GF-D8 (cell line): ENCODE data around the gene UBE2O.

Source experiments
- DNase-seq: peaks from one replicate; lab custom pipeline; 2025; lab: John Stamatoyannopoulos, UW

UBE2O gene

GRCh38 chr17:76439314-76439928 is 13.5 kb downstream of the UBE2O start:
- no peak for DNase-seq

DNA sequence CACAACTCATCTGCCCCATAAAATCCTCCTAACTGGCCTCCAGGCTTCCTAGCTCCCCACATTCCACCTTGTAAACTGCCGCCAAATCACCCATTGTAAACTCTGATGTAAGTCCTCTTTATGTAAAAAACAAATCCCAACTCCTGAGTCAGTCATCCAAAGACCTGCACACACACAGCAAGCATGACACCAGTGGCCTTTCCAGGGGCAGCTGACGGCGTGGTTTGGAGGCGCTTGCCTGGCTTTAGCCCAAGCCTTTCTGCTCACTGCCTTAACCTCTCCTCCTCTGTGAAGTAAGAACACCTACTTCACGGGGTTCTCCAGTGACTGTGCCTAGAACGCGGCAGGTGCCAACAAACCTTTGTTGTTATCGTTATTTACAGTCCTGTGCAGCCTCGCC is 14.0 kb downstream of the UBE2O start:
- no peak for DNase-seq

DNA sequence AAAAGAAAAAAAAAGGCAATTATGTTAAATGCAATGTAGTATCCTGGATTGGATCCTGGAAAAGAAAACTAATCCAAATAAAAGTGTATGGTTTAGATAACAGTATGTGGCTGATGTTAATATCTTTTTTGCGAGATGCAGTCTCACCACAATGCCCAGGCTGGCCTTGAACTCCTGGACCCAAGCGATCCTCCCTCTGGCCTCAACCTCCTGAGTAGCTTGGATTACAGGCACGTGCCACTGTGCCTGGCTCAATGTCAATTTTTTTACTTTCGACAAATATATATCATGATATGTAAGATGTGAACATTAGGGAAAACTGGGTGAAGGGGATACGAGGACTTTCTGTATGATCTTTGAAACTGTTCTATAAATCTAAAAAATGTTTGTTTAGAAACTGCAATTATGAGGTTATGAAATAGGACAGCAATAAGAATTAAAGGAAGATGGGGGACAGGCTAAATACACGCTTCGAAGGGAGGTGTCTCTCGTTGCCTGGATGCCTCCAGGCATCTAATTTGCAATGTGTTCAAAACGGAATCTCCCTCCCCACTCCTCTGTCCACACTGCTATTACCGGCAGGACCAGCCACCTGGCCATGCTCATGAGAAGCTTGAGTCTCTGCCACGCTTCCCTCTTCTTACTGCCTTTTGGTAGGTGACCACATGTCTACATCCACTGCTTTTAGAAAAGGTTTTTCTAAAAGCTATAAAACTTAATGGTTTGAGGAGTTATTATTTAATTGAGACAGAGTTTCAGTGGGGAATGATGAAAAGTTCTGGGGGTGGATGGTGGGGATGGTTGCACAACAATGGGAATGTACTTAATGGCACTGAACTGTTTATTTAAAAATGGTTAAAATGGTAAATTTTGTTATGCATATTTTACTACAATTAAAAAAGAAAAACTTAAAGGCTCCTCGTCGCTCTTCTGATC is 15.2 kb downstream of the UBE2O start:
- no peak for DNase-seq

GRCh38 chr17:76435751-76436150 is 17.2 kb downstream of the UBE2O start:
- no peak for DNase-seq

DNA sequence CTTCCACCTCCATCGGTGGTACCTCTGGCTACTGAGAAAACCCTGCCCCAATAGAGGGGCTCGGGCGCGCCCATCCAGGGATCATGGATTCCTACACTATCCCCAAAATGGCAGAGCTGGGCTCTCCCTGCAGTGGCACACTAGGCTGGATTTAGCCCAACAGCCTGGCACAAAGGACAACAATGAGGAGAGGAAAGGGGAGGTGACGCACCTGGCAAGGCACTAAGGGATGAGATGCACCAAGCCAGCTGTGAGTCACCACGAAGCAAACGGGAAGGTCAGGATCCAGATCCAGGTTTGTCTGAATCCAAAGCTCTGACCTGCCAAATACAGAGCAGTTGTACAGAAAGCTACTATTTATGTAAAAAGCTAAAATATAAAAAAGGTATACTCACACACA is 18.1 kb downstream of the UBE2O start:
- DNase-seq, result no peak

- no peak for DNase-seq
These were observed 19.3 kb downstream of the UBE2O start for GRCh38 chr17:76433693-76434092.

DNA sequence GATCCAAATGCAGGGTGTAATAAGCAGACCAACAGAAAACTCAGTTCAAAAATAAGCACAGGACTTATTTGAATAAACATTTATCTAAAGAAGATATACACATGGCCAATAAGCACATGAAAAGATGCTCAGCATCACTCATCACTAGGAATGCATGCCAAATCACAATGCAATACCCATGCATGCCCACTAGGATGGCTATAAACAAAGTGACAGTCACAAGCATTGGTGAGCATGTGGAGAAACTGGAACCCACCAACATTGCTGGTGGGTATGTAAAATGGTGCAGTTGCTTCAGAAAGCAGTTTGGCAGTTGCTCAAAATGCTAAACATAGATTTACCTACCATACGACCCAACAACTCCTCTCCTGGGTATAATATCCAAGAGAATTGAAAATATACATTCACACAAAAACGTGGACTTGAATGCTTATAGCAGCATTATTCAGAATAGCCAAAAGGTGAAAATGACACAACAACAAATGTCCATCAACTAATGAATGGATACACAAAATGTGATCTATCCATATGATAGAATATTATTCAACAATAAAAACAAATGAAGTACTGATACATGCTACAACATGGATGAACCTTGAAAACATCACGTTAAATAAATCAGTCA is 20.1 kb downstream of the UBE2O start:
- DNase-seq, result no peak

DNA sequence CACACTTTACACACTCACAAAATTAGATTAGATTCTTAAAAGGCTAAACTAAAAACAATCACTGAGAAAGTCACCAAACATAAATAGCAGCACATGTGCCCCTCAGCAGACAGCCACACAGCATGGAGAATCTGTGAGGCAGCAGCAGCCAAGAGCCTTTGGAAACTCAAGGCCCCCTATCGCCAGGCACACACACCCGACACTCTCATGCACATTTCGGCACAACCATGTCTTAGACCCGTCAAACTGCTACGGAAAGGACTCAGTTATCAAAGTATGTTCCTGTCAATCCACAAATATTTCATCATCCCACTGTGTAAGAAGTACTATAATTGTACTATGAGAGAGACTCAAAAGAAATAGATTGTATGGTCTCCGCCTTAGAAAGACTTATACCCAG is 20.9 kb downstream of the UBE2O start:
- DNase-seq, result no peak

DNA sequence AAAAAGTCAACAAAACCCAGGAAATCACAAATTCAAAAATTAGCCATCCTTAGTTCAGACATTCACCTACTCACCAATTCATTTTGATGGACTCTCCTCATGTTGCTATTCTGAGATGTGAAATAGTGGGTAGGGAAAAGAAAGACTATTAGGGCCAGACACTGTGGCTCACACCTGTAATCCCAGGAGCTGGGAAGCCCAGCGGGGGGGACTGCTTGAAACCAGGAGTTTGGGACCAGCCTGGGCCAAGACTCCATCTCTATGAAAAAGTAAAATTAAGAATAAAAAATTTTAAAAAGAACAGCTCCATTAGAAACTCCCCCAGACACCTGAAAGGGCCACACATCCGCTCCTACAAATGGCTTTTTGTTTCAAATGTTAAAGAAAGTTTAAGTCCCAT is 21.4 kb downstream of the UBE2O start:
- DNase-seq, result no peak

DNA sequence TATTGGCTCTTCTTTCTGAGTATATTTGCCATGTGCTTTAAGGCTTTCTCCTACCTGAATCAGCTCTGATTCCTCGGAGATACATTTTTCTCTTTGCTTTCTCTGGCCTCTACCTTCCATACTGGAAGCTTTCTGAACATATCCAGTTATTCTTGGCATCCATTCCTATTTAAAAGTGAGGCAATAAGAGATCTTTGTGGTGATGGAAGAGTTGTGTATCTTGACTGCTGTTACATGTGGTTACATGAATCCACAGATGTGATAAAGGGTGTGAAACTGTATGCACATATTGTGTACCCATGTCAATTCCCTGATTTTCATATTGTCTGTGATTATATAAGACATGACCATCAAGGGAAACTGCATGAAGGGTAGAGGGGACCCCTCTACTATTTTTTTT is 24.4 kb downstream of the UBE2O start:
- DNase-seq, result no peak

DNA sequence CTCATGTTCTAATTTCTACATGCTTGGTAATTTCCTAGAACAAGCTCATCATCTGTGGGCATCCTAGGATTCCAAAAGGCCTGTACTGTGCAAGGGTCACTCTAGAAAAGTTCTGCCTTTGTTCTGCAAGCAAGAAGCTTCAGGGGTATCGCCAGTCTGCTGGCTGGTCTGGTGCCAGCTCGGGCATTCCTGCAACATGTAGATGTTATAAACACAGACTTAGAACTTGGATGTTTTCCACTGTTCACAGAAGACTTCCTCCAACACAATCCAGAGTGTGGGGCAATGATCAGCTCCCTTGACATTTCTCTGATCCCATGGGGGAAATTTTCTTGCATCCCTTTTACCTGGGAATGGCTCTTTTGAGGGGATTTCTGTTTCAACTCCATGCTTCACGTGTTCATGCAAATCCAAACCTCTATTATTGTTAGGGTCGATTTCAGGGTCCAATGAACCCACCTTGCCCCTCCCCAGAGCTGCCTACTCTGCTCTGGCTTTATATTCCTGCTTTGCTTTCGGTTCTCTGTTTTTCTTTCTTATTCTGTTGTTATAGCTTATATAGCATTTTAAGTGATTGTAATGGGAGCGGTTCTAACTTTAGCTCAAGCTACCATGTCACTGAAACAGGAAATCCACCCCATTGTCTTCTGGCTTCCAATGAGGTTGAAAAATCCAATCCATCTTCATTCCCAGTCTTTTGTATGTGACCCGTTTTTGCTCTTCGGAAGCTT is 25.3 kb downstream of the UBE2O start:
- no peak for DNase-seq

DNA sequence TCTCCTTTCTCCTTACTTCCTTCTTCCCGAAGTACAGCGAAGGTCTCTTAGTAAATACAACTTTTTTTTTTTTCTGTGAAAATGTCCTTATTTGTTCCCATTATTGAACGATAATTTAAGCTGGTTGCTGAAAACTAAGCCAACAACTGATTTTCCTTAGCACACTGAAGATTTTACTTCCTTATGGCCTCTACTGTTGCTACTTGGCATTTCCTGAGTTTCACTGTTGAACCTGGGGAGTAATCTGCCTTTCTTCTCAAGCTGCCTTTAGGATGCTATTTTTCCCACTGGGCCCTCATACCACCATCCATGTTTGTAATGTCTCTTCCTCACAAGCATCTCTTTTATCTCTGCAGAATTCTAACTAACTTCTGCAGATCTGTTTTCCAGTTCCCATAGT is 26.1 kb downstream of the UBE2O start:
- DNase-seq, result no peak

DNA sequence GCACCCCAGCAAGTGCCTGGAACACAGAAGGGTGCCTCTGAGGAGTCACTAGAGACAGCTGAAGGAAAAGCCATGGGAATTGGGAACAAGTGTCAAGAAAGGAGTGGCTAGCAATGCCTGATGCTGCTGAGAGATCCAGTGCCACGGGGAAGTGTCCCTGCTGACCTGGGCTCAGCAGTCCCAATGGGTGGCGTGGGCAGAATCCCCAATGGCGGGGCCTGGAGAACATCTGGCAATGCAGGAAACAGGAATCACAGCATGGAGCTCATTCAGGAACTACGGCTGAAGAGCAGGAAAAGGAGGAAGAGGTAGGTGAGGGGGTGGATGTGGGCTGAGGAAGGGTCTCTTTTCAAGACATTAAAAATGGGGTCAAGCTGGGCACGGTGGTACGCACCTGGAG is 30.1 kb downstream of the UBE2O start:
- no peak for DNase-seq

- DNase-seq, result no peak
These were observed 30.5 kb downstream of the UBE2O start for GRCh38 chr17:76422406-76422805.

DNA sequence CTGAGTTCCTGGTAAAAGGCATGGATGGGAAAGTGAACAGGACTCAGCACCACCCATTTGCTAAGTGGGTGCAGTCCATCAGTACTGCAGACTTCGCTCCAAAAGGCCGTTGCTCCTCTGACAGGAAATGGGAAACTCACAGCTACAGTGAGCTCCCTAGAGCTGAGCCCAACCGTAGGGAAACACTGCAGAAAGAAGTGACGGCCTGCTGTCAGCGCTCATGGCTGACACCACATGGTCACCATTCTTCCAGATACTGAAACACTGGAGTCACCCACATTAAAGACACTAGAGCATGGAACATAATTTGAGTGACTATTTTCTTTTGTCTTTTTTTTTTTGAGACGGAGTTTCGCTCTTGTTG is 31.9 kb downstream of the UBE2O start:
- DNase-seq, result no peak

- no peak for DNase-seq
These were observed 32.5 kb downstream of the UBE2O start for GRCh38 chr17:76420356-76421043.

DNA sequence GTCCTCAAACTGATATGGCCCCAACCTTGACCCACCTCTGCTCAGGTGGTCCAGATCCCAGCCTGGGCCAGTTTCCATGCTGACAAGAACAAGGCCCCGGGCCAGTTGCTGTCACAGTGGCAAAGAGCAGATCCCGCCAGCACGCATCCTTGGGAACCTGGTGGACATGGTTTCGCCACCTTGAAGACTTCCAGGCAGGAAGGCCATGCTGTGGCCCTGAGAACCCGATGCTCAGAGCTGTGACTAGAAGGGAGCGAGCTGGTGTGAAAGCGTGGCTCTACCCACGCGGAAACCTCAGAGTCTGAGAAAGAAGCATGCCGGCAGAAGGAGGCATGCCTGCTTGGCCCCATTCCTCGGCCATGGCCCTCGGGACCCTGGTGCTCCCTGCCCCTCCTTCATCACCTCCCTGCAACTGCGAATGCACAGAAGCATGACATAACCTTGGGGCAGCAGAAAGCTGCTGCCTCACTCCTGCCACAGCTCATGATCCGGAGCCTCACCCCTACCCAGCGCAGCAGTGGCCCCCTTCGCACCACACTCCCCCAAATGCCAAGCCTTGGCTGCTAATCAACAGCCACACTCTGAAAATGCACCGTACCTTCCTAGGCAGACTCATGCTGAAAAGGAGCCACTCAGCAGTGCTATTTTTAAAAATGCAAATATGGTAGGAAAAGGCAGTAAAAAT is 33.2 kb downstream of the UBE2O start:
- DNase-seq, result no peak

DNA sequence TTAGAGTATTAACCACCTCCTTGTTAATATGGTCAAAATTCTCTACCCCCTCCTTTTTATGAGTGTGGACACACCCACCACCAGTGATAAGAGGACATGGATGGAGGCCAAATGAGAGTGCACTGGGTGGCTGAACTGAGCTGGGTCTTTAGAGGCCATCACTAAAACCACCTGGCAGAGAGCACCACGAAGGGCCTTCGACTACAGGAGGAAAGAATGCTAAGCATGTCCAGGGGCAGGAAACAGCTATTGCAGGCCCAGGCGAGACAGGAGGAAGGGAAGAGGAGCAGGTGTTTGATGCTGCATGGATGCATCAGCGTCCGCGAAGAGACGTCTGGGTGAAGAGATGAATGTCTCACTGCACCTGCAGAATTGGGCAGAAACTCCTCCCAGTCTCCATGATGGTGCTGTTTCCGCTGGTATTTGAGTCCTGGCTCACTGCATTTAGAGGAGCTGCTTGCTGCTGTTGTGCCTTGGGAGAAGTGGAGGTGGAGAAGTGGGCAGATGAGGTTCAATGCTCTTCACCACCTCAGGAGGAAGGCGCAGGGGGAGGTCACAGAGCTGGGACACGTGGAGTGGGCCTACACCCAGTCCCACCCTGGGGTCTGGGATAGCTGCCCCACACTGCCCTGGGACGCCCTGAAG is 35.3 kb downstream of the UBE2O start:
- DNase-seq, result no peak

DNA sequence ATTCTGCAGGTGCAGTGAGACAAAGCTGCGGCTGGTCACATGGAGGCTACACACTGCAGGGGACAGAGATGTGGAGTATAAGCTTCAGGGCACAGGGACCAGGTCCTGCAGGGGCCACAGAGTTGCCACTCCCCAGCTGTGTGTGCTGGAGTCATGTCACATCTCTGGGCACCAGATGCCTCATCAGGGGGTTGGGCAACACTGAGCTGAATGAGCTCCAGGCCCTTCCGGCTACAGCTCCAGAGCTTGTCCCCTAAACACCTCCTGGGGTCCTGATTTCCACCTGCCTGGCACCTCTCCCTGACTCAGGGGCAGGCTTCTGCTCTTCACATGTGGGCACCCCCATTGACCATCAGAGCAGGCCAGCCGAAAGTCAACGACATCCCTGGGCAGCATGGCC is 36.1 kb downstream of the UBE2O start:
- no peak for DNase-seq

DNA sequence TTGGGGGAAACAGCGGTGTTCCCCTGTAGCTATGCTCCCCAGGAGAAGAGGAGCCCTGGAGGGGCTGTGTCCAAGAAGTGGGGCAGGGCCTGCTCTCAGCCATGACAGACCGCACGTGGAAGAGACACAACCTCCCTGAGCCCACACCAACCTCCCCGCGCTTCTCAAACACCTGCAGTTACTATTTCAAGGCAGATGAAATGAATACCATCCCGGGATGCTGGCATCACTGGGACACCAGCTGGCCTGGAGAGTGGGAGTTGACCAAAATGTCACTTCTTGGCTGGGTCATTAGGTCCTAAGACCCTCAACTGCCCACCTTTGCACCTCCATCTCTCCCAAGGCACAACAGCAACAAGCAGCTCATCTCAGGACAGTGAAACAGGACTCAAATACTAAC is 36.5 kb downstream of the UBE2O start:
- no peak for DNase-seq

GRCh38 chr17:76415786-76416185 is 37.2 kb downstream of the UBE2O start:
- DNase-seq, result no peak
